PC-9 (cell line): Measurements from ENCODE around the gene SHROOM3. TPM values are rescaled to one million over a fixed set of nuclear protein-coding genes. Genes with fewer than 3 reads are reported as not detected.

Experiments used
- BruUV-seq: library from RNA; stranded (reverse); fragments of 400-500 nt; replicated peaks from 2 replicates; lab custom pipeline; 2021; lab: Mats Ljungman, UMichigan
- CTCF ChIA-PET: fragments of 300-600 bp; sonication (Branson Sonifier 250); formaldehyde crosslinking; loops from one replicate; lab custom pipeline; 2022; ENCODE audit warnings: antibody characterized with exemption; lab: Charles Lee
- POLR2A ChIA-PET: fragments of 300-600 bp; sonication (Branson Sonifier 250); formaldehyde crosslinking; loops from one replicate; lab custom pipeline; 2022; ENCODE audit warnings: antibody characterized with exemption; ENCODE audit not compliant: unreplicated experiment; lab: Charles Lee
- DNase-seq, 2 experiments: peaks; one replicate each; pipeline versions ENCODE4 v3.0.0 to v3.0.0-alpha.2; 2015 to 2022; ENCODE audit warnings: mixed read lengths in 1 of 2
- H2AFZ ChIP-seq: fragments of 200-600 bp; sonication (generic); 2 replicates; pipeline ENCODE4 v1.8.1; 2017; ENCODE audit warnings: antibody characterized with exemption
- H3F3A ChIP-seq: fragments of 200-600 bp; sonication (generic); 2 replicates; pipeline ENCODE4 v1.8.1; 2017; ENCODE audit warnings: antibody characterized with exemption, mild to moderate bottlenecking, low read depth; ENCODE audit not compliant: insufficient read depth
- H3K27ac ChIP-seq: fragments of 200-600 bp; sonication (generic); 2 replicates; pipeline ENCODE4 v1.6.1; 2016; ENCODE audit warnings: mixed run types
- H3K27me3 ChIP-seq: fragments of 200-600 bp; sonication (generic); 2 replicates; pipeline ENCODE4 v1.6.1; 2016; ENCODE audit warnings: low read depth, mixed run types; ENCODE audit not compliant: insufficient read depth
- H3K36me3 ChIP-seq: fragments of 200-600 bp; sonication (generic); 2 replicates; pipeline ENCODE4 v1.6.1; 2016; ENCODE audit warnings: low read depth, mixed run types
- H3K4me1 ChIP-seq: fragments of 200-600 bp; sonication (generic); replicated peaks from 2 replicates; pipeline ENCODE4 v1.6.1; 2016; ENCODE audit warnings: mixed run types; ENCODE audit not compliant: insufficient read depth
- H3K4me2 ChIP-seq: fragments of 200-600 bp; sonication (generic); 2 replicates; pipeline ENCODE4 v1.6.1; 2017; ENCODE audit warnings: mixed run types
- H3K4me3 ChIP-seq: fragments of 200-600 bp; sonication (generic); 2 replicates; pipeline ENCODE4 v1.6.1; 2016; ENCODE audit warnings: mixed run types
- H3K79me2 ChIP-seq: fragments of 200-600 bp; sonication (generic); 2 replicates; pipeline ENCODE4 v1.6.1; 2017; ENCODE audit warnings: low read depth, mixed run types
- H3K9me2 ChIP-seq: fragments of 200-600 bp; sonication (generic); 2 replicates; pipeline ENCODE4 v1.8.1; 2017; ENCODE audit warnings: mild to moderate bottlenecking; ENCODE audit not compliant: insufficient read depth
- H3K9me3 ChIP-seq: fragments of 200-600 bp; sonication (generic); 2 replicates; pipeline ENCODE4 v1.8.1; 2016; ENCODE audit warnings: low read depth; ENCODE audit not compliant: insufficient read depth
- H4K20me1 ChIP-seq: fragments of 200-600 bp; sonication (generic); 2 replicates; pipeline ENCODE4 v1.8.1; 2017; ENCODE audit not compliant: insufficient read depth
- EZH2 ChIP-seq: fragments of 200-600 bp; sonication (generic); IDR thresholded peaks from 2 replicates; pipeline ENCODE4 v1.8.0; 2017; ENCODE audit warnings: antibody characterized with exemption, low read depth
- intact Hi-C: fragments of 100-400 bp; cut with micrococcal nuclease; formaldehyde crosslinking; loops from one replicate; pipeline ENCODE4 v1.10.0; 2022; ENCODE audit not compliant: unreplicated experiment
- total RNA-seq: library from RNA; stranded (reverse); gene quantifications from 2 replicates; pipeline ENCODE4 v1.2.3, GENCODE V29; 2021
- TF ChIP-seq, protein P1 (sequence below): fragments of 200-600 bp; sonication (generic); conservative IDR thresholded peaks from 2 replicates; pipeline ENCODE4 v1.6.1; 2017; ENCODE audit warnings: mixed run types, antibody characterized with exemption, mild to moderate bottlenecking, moderate library complexity

The SHROOM3 gene
- total RNA-seq, 1 experiment from 2014 or later: 44.3 TPM

DNA sequence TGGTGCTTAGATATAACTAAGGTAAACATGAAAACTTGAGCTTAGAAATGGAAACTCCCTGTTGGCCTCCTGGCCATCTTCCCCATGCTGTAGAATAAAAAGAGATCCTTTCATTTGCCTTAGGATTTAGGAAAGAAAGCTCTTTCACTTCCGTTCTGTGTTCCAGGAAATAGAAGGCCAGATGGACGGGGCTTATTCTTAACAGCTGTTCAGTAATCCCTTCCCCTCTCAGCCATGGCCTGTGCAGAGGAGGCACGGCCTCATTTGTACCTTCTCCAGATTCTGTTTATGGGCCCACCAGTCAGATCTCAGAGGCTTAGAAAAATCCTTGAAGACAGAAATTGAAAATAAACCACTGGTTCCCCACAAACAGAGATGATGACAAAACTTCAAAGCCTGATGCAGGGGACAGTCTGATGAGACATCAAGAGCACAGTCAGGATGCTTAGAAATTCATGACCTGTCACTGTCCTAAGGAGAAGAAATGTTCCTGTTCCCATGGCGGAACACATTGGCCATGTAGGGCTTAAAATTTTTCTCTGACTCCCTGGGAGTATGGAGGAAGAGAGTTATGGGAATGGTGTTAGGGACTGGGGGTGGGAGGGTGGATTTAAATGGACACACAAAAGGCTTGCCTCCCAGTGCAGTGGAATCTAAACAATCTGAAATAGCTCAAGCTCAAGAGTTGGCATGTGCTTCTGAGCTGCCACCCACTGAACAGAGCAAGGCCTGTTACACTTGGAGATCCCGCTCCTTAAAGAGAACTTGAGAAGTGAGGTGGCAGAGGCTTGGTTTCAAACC lies 274.1 kb downstream of the SHROOM3 start:
- no peak for DNase-seq
- no TSS peak for BruUV-seq
- Histone ChIP-seq H3K27ac (no peak overlapping the region), H4K20me1 (no peaks in the 10 kb centered on the region), H3K9me2 (no peaks in the 10 kb centered on the region), H3K36me3 (0 out of 2 replicates have a peak, but pooled peaks cover 6% of the 10 kb centered on the region), H2AFZ (no peak overlapping the region), H3K27me3 (no peaks in the 10 kb centered on the region), H3K4me3 (no peak overlapping the region), H3K79me2 (peaks cover 66% of the 10 kb centered on the region), H3K4me2 (no peak overlapping the region), H3K9me3 (no peaks in the 10 kb centered on the region), H3F3A (peaks cover 26% of the 10 kb centered on the region), H3K4me1 (peaks cover 32% of the 10 kb centered on the region)
- intact Hi-C loops: no loop called here
- CTCF ChIA-PET: interaction anchor here (0.6 kb wide), 1 partner anchor 481 kb away, joined by 4 read pairs; no protein-coding TSS in a partner anchor
- POLR2A ChIA-PET: no interaction called here
- no peak for TF ChIP-seq EZH2
- TF ChIP-seq, protein P1, sequence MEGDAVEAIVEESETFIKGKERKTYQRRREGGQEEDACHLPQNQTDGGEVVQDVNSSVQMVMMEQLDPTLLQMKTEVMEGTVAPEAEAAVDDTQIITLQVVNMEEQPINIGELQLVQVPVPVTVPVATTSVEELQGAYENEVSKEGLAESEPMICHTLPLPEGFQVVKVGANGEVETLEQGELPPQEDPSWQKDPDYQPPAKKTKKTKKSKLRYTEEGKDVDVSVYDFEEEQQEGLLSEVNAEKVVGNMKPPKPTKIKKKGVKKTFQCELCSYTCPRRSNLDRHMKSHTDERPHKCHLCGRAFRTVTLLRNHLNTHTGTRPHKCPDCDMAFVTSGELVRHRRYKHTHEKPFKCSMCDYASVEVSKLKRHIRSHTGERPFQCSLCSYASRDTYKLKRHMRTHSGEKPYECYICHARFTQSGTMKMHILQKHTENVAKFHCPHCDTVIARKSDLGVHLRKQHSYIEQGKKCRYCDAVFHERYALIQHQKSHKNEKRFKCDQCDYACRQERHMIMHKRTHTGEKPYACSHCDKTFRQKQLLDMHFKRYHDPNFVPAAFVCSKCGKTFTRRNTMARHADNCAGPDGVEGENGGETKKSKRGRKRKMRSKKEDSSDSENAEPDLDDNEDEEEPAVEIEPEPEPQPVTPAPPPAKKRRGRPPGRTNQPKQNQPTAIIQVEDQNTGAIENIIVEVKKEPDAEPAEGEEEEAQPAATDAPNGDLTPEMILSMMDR: no peak

DNA sequence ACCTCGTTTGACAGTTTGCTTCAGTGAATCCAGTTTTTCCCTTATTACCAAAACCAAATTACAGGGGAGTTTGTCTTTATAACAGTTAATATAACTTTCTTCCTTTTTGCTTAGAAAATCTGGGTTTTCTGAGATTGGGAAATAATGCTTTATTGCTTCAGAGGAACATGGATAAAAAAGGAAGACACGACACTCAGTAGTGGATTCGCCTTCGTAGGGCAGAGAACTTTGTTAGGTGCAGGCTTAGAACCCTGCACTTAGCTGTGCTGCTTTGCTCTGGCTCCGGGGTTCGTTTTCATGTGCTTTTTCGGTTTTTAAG lies 274.7 kb downstream of the SHROOM3 start:
- ChIA-PET CTCF (no interaction called here), POLR2A (no interaction called here)
- no TSS peak for BruUV-seq

DNA sequence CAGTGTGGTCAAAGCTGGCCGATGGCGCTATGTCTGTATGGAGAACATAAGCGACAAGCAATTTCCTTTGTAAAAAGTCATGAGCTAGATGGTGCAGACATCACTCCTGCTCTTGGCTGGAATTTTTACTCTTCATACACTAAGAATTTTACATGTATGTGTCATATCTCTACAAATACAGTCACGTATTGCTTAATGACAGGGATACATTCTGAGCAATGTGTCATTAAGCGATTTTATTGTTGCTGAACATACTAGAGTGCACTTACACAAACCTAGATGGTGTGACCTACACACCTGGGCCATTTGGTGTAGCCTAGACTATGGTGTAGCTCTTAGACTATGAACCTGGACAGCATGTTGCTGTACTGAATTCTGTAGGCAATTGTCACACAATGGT lies 277.5 kb downstream of the SHROOM3 start:
- CTCF ChIA-PET: no interaction called here
- Histone ChIP-seq H3K27ac (no peak overlapping the region), H3K27me3 (no peaks in the 10 kb centered on the region), H3K4me3 (no peak overlapping the region), H3K4me2 (no peak overlapping the region), H3K79me2 (peaks cover 69% of the 10 kb centered on the region), H3K36me3 (0 out of 2 replicates have a peak, but pooled peaks cover 4% of the 10 kb centered on the region), H2AFZ (no peak overlapping the region), H3F3A (peaks cover 15% of the 10 kb centered on the region; the same call in 1 of the 2 replicates), H3K4me1 (peaks cover 12% of the 10 kb centered on the region), H4K20me1 (no peaks in the 10 kb centered on the region), H3K9me2 (no peaks in the 10 kb centered on the region), H3K9me3 (no peaks in the 10 kb centered on the region)
- intact Hi-C loops: no loop called here
- no TSS peak for BruUV-seq
- no peak for DNase-seq
- POLR2A ChIA-PET: interaction anchor here (0.7 kb wide), 1 partner anchor 16 kb away, joined by 4 read pairs; no protein-coding TSS in a partner anchor
- TF ChIP-seq, protein P1: no peak
- no peak for TF ChIP-seq EZH2

More for the DNA sequence above, 274.7 kb downstream of the SHROOM3 start:
- intact Hi-C loops: no loop called here
- Histone ChIP-seq H3K4me1 (peaks cover 26% of the 10 kb centered on the region), H4K20me1 (no peaks in the 10 kb centered on the region), H3K9me3 (no peaks in the 10 kb centered on the region), H3K36me3 (0 out of 2 replicates have a peak, but pooled peaks cover 6% of the 10 kb centered on the region), H3F3A (peaks cover 21% of the 10 kb centered on the region), H3K4me2 (no peak overlapping the region), H3K27ac (no peak overlapping the region), H3K4me3 (no peak overlapping the region), H3K79me2 (peaks cover 68% of the 10 kb centered on the region), H3K27me3 (no peaks in the 10 kb centered on the region), H2AFZ (no peak overlapping the region), H3K9me2 (no peaks in the 10 kb centered on the region)
- TF ChIP-seq, protein P1: no peak
- no peak for TF ChIP-seq EZH2
- no peak for DNase-seq
